PC-9 (cell line): ENCODE results near the gene BICRAL.
"Not testable (repeated sequence)": the region's sequence is repeated elsewhere in the genome, so short reads cannot be mapped to it uniquely, and the experiment has no call there.

Experiments used
- EZH2 ChIP-seq: fragments of 200-600 bp; sonication (generic); IDR thresholded peaks from 2 replicates; pipeline ENCODE4 v1.8.0; 2017; ENCODE audit warnings: antibody characterized with exemption, low read depth
- TF ChIP-seq, protein P1 (sequence below): fragments of 200-600 bp; sonication (generic); conservative IDR thresholded peaks from 2 replicates; pipeline ENCODE4 v1.6.1; 2017; ENCODE audit warnings: mixed run types, antibody characterized with exemption, mild to moderate bottlenecking, moderate library complexity

DNA sequence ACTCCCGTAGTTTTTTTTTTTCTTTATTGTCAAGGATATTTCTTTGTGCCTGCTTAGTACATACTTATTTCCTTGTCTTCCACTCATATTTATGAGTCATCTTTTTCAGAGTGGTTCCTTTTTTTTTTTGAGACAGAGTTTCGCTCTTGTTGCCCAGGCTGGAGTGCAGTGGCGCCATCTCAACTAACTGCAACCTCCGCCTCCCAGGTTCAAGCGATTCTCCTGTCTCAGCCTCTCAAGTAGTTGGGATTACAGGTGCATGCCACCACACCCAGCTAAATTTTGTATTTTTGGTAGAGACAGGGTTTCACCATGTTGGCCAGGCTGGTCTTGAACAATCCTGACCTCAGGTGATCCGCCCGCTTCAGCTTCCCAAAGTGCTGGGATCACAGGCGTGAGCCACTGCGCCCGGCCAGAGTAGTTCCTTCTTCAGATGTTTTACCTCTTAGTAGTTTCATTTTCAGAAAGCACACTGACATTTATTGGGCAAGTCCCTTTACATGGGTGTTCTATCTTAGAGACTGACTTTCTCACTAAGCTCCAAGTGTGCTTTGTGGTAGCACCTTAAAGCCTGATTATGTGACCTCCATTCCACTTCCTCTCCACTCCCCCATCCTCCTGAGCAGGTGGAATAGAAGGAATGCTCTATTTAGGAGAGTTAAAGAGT is 6.9 kb upstream of the BICRAL start:
- TF ChIP-seq, protein P1, sequence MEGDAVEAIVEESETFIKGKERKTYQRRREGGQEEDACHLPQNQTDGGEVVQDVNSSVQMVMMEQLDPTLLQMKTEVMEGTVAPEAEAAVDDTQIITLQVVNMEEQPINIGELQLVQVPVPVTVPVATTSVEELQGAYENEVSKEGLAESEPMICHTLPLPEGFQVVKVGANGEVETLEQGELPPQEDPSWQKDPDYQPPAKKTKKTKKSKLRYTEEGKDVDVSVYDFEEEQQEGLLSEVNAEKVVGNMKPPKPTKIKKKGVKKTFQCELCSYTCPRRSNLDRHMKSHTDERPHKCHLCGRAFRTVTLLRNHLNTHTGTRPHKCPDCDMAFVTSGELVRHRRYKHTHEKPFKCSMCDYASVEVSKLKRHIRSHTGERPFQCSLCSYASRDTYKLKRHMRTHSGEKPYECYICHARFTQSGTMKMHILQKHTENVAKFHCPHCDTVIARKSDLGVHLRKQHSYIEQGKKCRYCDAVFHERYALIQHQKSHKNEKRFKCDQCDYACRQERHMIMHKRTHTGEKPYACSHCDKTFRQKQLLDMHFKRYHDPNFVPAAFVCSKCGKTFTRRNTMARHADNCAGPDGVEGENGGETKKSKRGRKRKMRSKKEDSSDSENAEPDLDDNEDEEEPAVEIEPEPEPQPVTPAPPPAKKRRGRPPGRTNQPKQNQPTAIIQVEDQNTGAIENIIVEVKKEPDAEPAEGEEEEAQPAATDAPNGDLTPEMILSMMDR: not testable (repeated sequence)
- not testable (repeated sequence) for TF ChIP-seq EZH2
